ENCODE data around the gene NEK11. TPM values are rescaled to one million over a fixed set of nuclear protein-coding genes. Genes with fewer than 3 reads are reported as not detected.
A peak's percentile ranks its signal among the peaks of the same experiment; 100 is the strongest.

NEK11 gene
- total RNA-seq, 2 donors from 2014 or later = 0.20 to 6.0 TPM

- H3K4me1 Mint-ChIP-seq = no peaks in the 10 kb centered on the region
- H3K9me3 Mint-ChIP-seq = no peaks in the 10 kb centered on the region
- H3K4me3 ChIP-seq (ENCODE audit: low read length) = no peak overlapping the region
- no peak for DNase-seq
- no peaks in the 10 kb centered on the region for H3K4me1 ChIP-seq (ENCODE audit: control insufficient read depth, insufficient read depth, low read length)
- no peaks in the 10 kb centered on the region for H3K27me3 ChIP-seq (ENCODE audit: control insufficient read depth, insufficient read depth, low read length, poor library complexity, severe bottlenecking)
- TF ChIP-seq CTCF (conservative IDR thresholded peaks at IDR 0.05) = no peak
- H3K36me3 ChIP-seq (ENCODE audit: control insufficient read depth, insufficient read depth, low read length) = peaks cover 67% of the 10 kb centered on the region
- no peak overlapping the region for H3K27ac ChIP-seq (ENCODE audit: low read depth, low read length)
- H3K27me3 Mint-ChIP-seq (ENCODE audit: insufficient read depth) = no peaks in the 10 kb centered on the region
- H3K4me3 Mint-ChIP-seq = no peak overlapping the region
- H3K36me3 Mint-ChIP-seq (ENCODE audit: low read depth) = peaks cover 29% of the 10 kb centered on the region
- no peak overlapping the region for H3K9ac ChIP-seq (ENCODE audit: extremely low read depth, low read length, poor library complexity, severe bottlenecking)
- no peaks in the 10 kb centered on the region for H3K9me3 ChIP-seq (ENCODE audit: control insufficient read depth, low read length)
- WGBS, 2 experiments (ENCODE audit: insufficient coverage in 1 of 2, insufficient read length in 1 of 2) = 92 to 100% methylated on average over 1 of the region's 1 CpG
- no peak overlapping the region for H3K27ac Mint-ChIP-seq
Measured at GRCh38 chr3:131009698-131010097, 17.0 kb upstream of the NEK11 start.

- H3K9me3 ChIP-seq (ENCODE audit: control insufficient read depth, low read length) = no peaks in the 10 kb centered on the region
- peaks cover 26% of the 10 kb centered on the region for H3K36me3 Mint-ChIP-seq (ENCODE audit: low read depth)
- no peaks in the 10 kb centered on the region for H3K27me3 ChIP-seq (ENCODE audit: control insufficient read depth, insufficient read depth, low read length, poor library complexity, severe bottlenecking)
- H3K27ac Mint-ChIP-seq = no peak overlapping the region
- no peaks in the 10 kb centered on the region for H3K4me1 ChIP-seq (ENCODE audit: control insufficient read depth, insufficient read depth, low read length)
- no peaks in the 10 kb centered on the region for H3K9me3 Mint-ChIP-seq
- no peaks in the 10 kb centered on the region for H3K27me3 Mint-ChIP-seq (ENCODE audit: insufficient read depth)
- WGBS, 2 experiments (ENCODE audit: insufficient coverage in 1 of 2, insufficient read length in 1 of 2) = 88 to 95% methylated on average over 3 of the region's 3 CpGs
- no peak overlapping the region for H3K9ac ChIP-seq (ENCODE audit: extremely low read depth, low read length, poor library complexity, severe bottlenecking)
- H3K4me1 Mint-ChIP-seq = peaks cover 8% of the 10 kb centered on the region
- TF ChIP-seq CTCF (conservative IDR thresholded peaks at IDR 0.05) = no peak
- H3K4me3 Mint-ChIP-seq = no peak overlapping the region
- peaks cover 51% of the 10 kb centered on the region for H3K36me3 ChIP-seq (ENCODE audit: control insufficient read depth, insufficient read depth, low read length)
- DNase-seq = no peak
- H3K4me3 ChIP-seq (ENCODE audit: low read length) = no peak overlapping the region
- H3K27ac ChIP-seq (ENCODE audit: low read depth, low read length) = peak overlapping the region; percentile 0
Measured at GRCh38 chr3:131018970-131019369, 7.7 kb upstream of the NEK11 start.

- H3K27me3 ChIP-seq (ENCODE audit: control insufficient read depth, insufficient read depth, low read length, poor library complexity, severe bottlenecking) = no peaks in the 10 kb centered on the region
- H3K27ac ChIP-seq (ENCODE audit: low read depth, low read length) = no peak overlapping the region
- peak; percentile 46 for DNase-seq
- no peaks in the 10 kb centered on the region for H3K4me1 ChIP-seq (ENCODE audit: control insufficient read depth, insufficient read depth, low read length)
- H3K36me3 ChIP-seq (ENCODE audit: control insufficient read depth, insufficient read depth, low read length) = peaks cover 44% of the 10 kb centered on the region
- no peak for TF ChIP-seq CTCF (conservative IDR thresholded peaks at IDR 0.05)
- H3K36me3 Mint-ChIP-seq (ENCODE audit: low read depth) = peaks cover 34% of the 10 kb centered on the region
- no peak overlapping the region for H3K27ac Mint-ChIP-seq
- H3K9me3 ChIP-seq (ENCODE audit: control insufficient read depth, low read length) = no peaks in the 10 kb centered on the region
- H3K4me1 Mint-ChIP-seq = peaks cover 7% of the 10 kb centered on the region
- no peak overlapping the region for H3K4me3 ChIP-seq (ENCODE audit: low read length)
- WGBS, 2 experiments (ENCODE audit: insufficient coverage in 1 of 2, insufficient read length in 1 of 2) = 87 to 100% methylated on average over 1 to 5 of the region's 5 CpGs
- no peak overlapping the region for H3K9ac ChIP-seq (ENCODE audit: extremely low read depth, low read length, poor library complexity, severe bottlenecking)
- H3K9me3 Mint-ChIP-seq = no peaks in the 10 kb centered on the region
- no peak overlapping the region for H3K4me3 Mint-ChIP-seq
- H3K27me3 Mint-ChIP-seq (ENCODE audit: insufficient read depth) = no peaks in the 10 kb centered on the region
Measured at GRCh38 chr3:131020122-131020693, 6.5 kb upstream of the NEK11 start.
